ENCODE results near the gene SMAD2.

DNA sequence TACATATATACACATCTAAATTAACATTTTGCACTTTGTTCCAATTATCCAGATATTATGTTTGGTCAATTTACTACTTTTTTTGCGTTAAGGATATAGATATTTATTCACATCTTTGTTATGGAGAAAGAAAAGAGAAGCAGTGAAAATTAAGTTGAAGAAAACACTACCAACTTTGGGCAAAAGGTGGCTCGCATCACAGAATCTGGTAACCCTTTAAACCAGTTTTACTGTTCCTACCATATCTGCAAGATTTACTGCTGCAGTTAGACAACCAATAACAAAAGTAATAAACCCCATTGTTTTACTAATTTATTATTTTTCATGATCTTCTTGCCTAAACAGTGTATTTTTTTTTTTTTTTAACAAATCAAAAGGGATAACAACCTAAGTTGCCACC, 53.6 kb downstream of the SMAD2 start:
- TF ChIP-seq, protein P1, sequence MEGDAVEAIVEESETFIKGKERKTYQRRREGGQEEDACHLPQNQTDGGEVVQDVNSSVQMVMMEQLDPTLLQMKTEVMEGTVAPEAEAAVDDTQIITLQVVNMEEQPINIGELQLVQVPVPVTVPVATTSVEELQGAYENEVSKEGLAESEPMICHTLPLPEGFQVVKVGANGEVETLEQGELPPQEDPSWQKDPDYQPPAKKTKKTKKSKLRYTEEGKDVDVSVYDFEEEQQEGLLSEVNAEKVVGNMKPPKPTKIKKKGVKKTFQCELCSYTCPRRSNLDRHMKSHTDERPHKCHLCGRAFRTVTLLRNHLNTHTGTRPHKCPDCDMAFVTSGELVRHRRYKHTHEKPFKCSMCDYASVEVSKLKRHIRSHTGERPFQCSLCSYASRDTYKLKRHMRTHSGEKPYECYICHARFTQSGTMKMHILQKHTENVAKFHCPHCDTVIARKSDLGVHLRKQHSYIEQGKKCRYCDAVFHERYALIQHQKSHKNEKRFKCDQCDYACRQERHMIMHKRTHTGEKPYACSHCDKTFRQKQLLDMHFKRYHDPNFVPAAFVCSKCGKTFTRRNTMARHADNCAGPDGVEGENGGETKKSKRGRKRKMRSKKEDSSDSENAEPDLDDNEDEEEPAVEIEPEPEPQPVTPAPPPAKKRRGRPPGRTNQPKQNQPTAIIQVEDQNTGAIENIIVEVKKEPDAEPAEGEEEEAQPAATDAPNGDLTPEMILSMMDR (conservative IDR thresholded peaks at IDR 0.05; ENCODE audit: low read length): peak; percentile 37
- no peak for TF ChIP-seq EZH2phosphoT487 (IDR thresholded peaks at IDR 0.05; ENCODE audit: borderline replicate concordance)

Data from Loucy (cell line).